KMS-11 (cell line): Measurements from ENCODE around the gene FBXO17.
"Not testable (repeated sequence)": the region's sequence is repeated elsewhere in the genome, so short reads cannot be mapped to it uniquely, and the experiment has no call there.

Source experiments
- H2AFZ ChIP-seq: fragments of 200-600 bp; sonication (generic); 2 replicates; pipeline ENCODE4 v1.6.1; 2016; ENCODE audit warnings: antibody characterized with exemption, mixed run types, low read depth
- H3K27ac ChIP-seq: fragments of 200-600 bp; sonication (generic); 2 replicates; pipeline ENCODE4 v1.6.1; 2016; ENCODE audit warnings: mild to moderate bottlenecking, mixed run types
- H3K27me3 ChIP-seq: fragments of 200-600 bp; sonication (generic); 2 replicates; pipeline ENCODE4 v1.6.1; 2017; ENCODE audit warnings: mild to moderate bottlenecking, low read depth, mixed run types, moderate library complexity; ENCODE audit not compliant: insufficient read depth
- H3K36me3 ChIP-seq: fragments of 200-600 bp; sonication (generic); 2 replicates; pipeline ENCODE4 v1.6.1; 2017; ENCODE audit warnings: mild to moderate bottlenecking, mixed run types; ENCODE audit not compliant: insufficient read depth
- H3K4me1 ChIP-seq: fragments of 200-600 bp; sonication (generic); 2 replicates; pipeline ENCODE4 v1.6.1; 2016; ENCODE audit warnings: mild to moderate bottlenecking, low read depth, mixed run types; ENCODE audit not compliant: poor library complexity, severe bottlenecking
- H3K4me2 ChIP-seq: fragments of 200-600 bp; sonication (generic); 2 replicates; pipeline ENCODE4 v1.7.0; 2016; ENCODE audit warnings: mild to moderate bottlenecking, mixed run types
- H3K4me3 ChIP-seq: fragments of 200-600 bp; sonication (generic); IDR thresholded peaks from 2 replicates; pipeline ENCODE4 v1.6.1; 2017; ENCODE audit warnings: low read depth, low read length, mixed read lengths; ENCODE audit not compliant: insufficient read depth
- H3K79me2 ChIP-seq: fragments of 200-600 bp; sonication (generic); 2 replicates; pipeline ENCODE4 v1.6.1; 2016; ENCODE audit warnings: low read depth, mixed run types; ENCODE audit not compliant: insufficient read depth
- H3K9ac ChIP-seq: fragments of 200-600 bp; sonication (generic); 2 replicates; pipeline ENCODE4 v1.6.1; 2016; ENCODE audit warnings: mild to moderate bottlenecking, mixed run types
- H4K20me1 ChIP-seq: fragments of 200-600 bp; sonication (generic); 2 replicates; pipeline ENCODE4 v1.6.1; 2016; ENCODE audit warnings: mild to moderate bottlenecking, mixed run types; ENCODE audit not compliant: insufficient read depth
- CTCF ChIP-seq: fragments of 200-600 bp; sonication (generic); conservative IDR thresholded peaks from 2 replicates; pipeline ENCODE4 v1.6.1; 2017; ENCODE audit warnings: low read depth, mild to moderate bottlenecking, antibody characterized with exemption, low read length, moderate library complexity, mixed read lengths

The FBXO17 gene

GRCh38 chr19:38970664-38971532 is 4.6 kb downstream of the FBXO17 start:
- H3K9ac ChIP-seq: no peak overlapping the region
- no peaks in the 10 kb centered on the region for H3K27me3 ChIP-seq
- no peak overlapping the region for H2AFZ ChIP-seq
- no peak overlapping the region for H3K27ac ChIP-seq
- no peak overlapping the region for H3K4me2 ChIP-seq
- no peaks in the 10 kb centered on the region for H3K4me1 ChIP-seq
- no peak overlapping the region for H3K4me3 ChIP-seq
- H3K79me2 ChIP-seq: no peaks in the 10 kb centered on the region
- H4K20me1 ChIP-seq: no peaks in the 10 kb centered on the region
- H3K36me3 ChIP-seq: no peaks in the 10 kb centered on the region
- no peak for TF ChIP-seq CTCF

- H3K27me3 ChIP-seq, H2AFZ ChIP-seq, H3K4me3 ChIP-seq, H4K20me1 ChIP-seq, H3K9ac ChIP-seq, H3K27ac ChIP-seq, H3K36me3 ChIP-seq, H3K79me2 ChIP-seq, H3K4me1 ChIP-seq, H3K4me2 ChIP-seq: not testable (repeated sequence)
These were observed 9.4 kb downstream of the FBXO17 start for GRCh38 chr19:38966149-38966548.

GRCh38 chr19:38964738-38965137 is 10.8 kb downstream of the FBXO17 start:
- Histone ChIP-seq H3K27me3 (no peaks in the 10 kb centered on the region), H3K4me3 (no peak overlapping the region), H3K4me2 (no peak overlapping the region), H3K36me3 (no peaks in the 10 kb centered on the region), H2AFZ (no peak overlapping the region), H3K9ac (no peak overlapping the region), H3K4me1 (peaks cover 5% of the 10 kb centered on the region), H3K79me2 (no peaks in the 10 kb centered on the region), H3K27ac (no peak overlapping the region), H4K20me1 (no peaks in the 10 kb centered on the region)
- no peak for TF ChIP-seq CTCF

- Histone ChIP-seq H4K20me1 (no peaks in the 10 kb centered on the region), H3K9ac (no peak overlapping the region), H3K27me3 (no peaks in the 10 kb centered on the region), H3K27ac (no peak overlapping the region), H3K36me3 (no peaks in the 10 kb centered on the region), H3K4me2 (no peak overlapping the region), H3K79me2 (no peaks in the 10 kb centered on the region), H3K4me3 (no peak overlapping the region), H3K4me1 (peaks cover 5% of the 10 kb centered on the region), H2AFZ (no peak overlapping the region)
- no peak for TF ChIP-seq CTCF
These were observed 15.9 kb downstream of the FBXO17 start for GRCh38 chr19:38959618-38960017.

GRCh38 chr19:38958301-38958700 is 17.2 kb downstream of the FBXO17 start:
- no peaks in the 10 kb centered on the region for H3K36me3 ChIP-seq
- H3K4me2 ChIP-seq: no peak overlapping the region
- H3K4me3 ChIP-seq: no peak overlapping the region
- H3K27ac ChIP-seq: no peak overlapping the region
- no peaks in the 10 kb centered on the region for H3K79me2 ChIP-seq
- H3K27me3 ChIP-seq: no peaks in the 10 kb centered on the region
- no peaks in the 10 kb centered on the region for H4K20me1 ChIP-seq
- no peak overlapping the region for H2AFZ ChIP-seq
- TF ChIP-seq CTCF: no peak
- no peak overlapping the region for H3K9ac ChIP-seq
- peaks cover 5% of the 10 kb centered on the region for H3K4me1 ChIP-seq
